Suppressor macrophage (primary cell): ENCODE results near the gene OOSP4A.
"Not testable (repeated sequence)": the region's sequence is repeated elsewhere in the genome, so short reads cannot be mapped to it uniquely, and the experiment has no call there.

Source experiments
- DNase-seq, 4 experiments: peaks; one replicate each; pipeline ENCODE4 v3.0.0-alpha.2; 2020 to 2022

Gene OOSP4A

DNA sequence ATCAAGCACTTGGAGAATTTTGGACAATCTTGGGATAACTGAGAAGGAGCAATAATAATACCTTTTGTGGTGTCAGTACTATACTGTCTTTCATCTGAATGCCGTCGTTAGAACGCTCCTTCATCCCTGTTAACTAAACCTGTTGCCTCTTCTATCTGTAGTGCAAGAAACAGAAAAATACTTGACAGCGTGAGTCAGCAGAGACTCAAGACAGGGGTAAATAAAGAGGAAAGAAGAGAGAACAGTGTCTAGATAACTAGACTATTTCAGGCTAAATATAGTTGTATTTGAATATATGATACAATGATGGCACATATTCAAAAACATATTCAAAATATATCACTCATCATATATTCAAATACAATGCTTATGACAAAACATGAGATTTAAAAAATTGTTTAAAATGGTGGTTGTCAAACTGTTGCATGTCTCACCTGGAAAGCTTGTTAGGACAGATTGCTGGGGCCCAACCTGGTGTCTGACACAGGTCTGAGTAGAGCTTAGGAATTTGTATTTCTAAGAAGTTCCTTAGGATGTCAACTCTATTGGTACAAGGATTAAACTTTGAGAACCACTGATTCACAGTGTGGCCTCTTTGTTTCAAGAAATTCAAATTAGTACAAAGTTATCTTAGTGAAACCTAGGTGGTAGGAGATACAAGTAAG is 17.4 kb downstream of the OOSP4A start:
- DNase-seq: no peak

GRCh38 chr11:59982037-59982436 is 18.2 kb downstream of the OOSP4A start:
- not testable (repeated sequence) for DNase-seq

GRCh38 chr11:59983212-59983611 is 19.4 kb downstream of the OOSP4A start:
- no peak for DNase-seq

- DNase-seq: no peak
These were observed 20.5 kb downstream of the OOSP4A start for GRCh38 chr11:59984368-59984767.

GRCh38 chr11:59990421-59990820 is 26.6 kb downstream of the OOSP4A start:
- no peak for DNase-seq

DNA sequence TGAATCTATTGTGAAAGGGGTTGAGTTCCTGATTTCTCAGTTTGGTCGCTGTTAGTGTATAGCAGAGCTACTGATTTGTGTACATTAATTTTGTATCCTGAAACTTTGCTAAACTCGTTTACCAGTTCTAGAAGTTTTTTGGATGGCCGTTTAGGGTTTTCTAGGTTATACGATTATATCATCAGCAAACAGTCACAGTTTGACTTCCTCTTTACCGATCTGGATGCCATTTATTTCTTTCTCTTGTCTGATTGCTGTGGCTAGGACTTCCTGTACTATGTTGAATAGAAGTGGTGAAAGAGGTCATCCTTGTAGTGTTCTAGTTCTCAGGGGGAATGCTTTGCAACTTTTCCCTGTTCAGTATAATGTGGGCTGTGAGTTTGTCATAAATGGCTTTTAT is 28.6 kb downstream of the OOSP4A start:
- no peak for DNase-seq

DNA sequence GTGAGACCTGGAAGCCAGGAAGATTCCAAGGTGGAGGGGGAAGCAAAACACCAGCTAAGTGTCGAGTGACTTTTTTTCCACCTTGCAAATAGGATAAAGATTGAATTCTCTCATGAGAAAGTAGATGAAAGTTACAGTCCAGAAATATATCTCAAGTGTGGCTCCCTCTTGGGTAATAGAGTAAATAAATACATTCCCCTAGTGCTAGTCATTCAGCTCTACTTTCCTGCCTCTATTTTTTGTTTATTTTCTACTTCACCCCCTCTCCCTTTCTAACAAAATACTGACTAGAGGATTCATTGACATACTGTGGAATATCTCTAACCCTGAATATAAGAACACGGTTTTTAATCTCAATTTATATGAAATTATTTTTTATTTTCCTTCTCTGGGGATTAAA is 34.0 kb downstream of the OOSP4A start:
- DNase-seq: no peak

GRCh38 chr11:59999691-60000090 is 35.9 kb downstream of the OOSP4A start:
- DNase-seq: no peak

DNA sequence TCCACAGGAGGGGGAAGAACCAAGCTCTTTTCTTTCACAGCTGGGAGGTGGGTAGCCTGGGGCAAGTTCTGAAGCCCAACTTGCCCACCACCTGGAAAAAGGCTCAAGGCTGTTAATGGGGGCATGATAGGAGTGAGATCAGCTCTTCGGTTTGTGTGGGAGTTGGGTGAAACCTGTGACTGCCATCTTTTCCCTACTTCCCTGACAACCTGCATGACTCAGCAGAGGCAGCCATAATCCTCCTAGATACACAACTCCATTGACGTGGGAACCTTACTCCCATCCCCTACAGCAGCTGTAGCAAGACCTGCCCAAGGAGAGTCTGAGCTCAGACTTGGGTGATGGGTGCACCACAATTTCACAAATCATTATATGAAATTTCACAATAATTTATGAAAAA is 39.9 kb downstream of the OOSP4A start:
- DNase-seq: no peak

DNA sequence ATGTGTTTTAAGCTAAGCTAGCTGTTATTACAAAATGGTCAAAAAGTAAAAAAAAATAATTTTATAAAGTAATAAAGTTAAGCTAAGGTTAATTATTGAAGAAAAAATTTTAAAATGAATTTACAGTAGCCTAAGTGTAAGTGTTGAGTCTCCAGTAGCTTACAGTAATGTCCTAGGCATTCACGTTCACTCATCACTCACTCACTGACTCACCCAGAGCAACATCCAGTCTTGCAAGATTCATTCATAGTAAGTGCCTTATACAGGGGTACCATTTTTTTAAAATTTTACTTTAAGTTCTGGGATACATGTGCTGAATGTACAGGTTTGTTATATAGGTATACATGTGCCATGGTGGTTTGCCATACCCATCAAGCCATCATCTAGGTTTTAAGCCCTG is 41.5 kb downstream of the OOSP4A start:
- DNase-seq: no peak

DNA sequence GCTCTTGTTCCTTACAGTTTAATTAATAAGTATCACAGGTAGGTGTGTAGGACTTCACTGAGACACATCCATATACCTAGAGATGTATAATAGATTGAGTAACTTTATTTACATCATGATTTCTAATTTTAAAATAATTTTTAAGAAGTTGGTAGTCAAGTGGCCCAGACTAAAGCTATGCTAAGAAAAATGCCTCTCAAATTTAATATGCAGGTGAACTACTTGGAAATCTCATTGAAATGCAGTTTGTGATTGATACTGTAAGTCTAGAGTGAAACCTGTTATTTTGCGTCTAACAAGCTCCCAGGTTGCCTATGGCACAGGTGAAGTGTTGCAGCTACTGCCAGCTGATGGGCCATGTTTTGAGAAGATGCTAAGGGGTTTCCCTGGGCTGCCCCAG is 53.0 kb downstream of the OOSP4A start, which contains the start of gene OOSP4B:
OOSP4B (plus strand) TSS at position 301 of the 400 bp plus-strand sequence.
- DNase-seq: no peak

DNA sequence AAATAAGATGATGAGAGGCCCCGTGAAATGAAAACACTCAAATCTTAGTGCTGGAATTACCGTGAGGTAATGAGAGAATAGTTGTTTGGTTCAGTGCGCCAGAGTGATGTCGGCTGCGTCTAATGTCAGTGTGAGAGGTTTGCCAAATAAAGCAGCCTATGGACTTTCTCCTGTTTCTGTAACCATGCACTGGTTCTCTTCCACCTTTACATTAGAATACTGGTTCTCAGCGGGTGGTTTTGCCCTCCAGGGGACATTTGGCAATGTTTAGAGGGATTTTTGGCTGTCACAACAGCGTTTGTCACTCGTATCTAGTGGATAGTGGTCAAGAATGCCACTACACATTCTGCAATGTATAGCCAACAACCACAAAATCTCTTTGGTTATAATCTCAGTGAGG is 54.2 kb downstream of the OOSP4A start:
- DNase-seq: no peak
